Measurements from ENCODE around the gene RAB35.

- TF ChIP-seq CTCF (conservative IDR thresholded peaks at IDR 0.05; ENCODE audit: low read depth, low read length) (no peak), MAFK (IDR thresholded peaks at IDR 0.05; ENCODE audit: low read depth, low read length) (no peak), CEBPB (IDR thresholded peaks at IDR 0.05; ENCODE audit: low read depth, low read length) (no peak)
Measured at GRCh38 chr12:120089796-120090195, 26.8 kb downstream of the RAB35 start.

All from IMR-90 (cell line).